B cell (primary cell): ENCODE data around the gene USP49. TPM values are rescaled to one million over a fixed set of nuclear protein-coding genes. Genes with fewer than 3 reads are reported as not detected.

Source experiments
- ATAC-seq: fragments of 200-7000 bp; cut with Tn5 transposase; one replicate; pipeline ENCODE4 v1.10.0; 2021; ENCODE audit warnings: low read depth, mild to moderate bottlenecking, moderate number of reproducible peaks, moderate library complexity
- CTCF ChIA-PET: fragments of 350-600 bp; sonication (Branson Sonifier 250); formaldehyde crosslinking; loops from one replicate; lab custom pipeline; 2021; ENCODE audit warnings: antibody characterized with exemption, inconsistent platforms; lab: Charles Lee
- POLR2A ChIA-PET: fragments of 350-600 bp; sonication (Branson Sonifier 250); formaldehyde crosslinking; loops from one replicate; lab custom pipeline; 2021; ENCODE audit warnings: antibody characterized with exemption; lab: Charles Lee
- DNase-seq: peaks from one replicate; pipeline ENCODE4 v3.0.0; 2013
- H2AFZ ChIP-seq: 2 replicates; pipeline ENCODE4 v1.6.1; 2012; ENCODE audit warnings: mild to moderate bottlenecking, low read depth, low read length; ENCODE audit not compliant: insufficient read depth, poor library complexity, severe bottlenecking
- H3K27ac ChIP-seq, 2 donors: 1 replicate in 1 of 2; 2 replicates in 1 of 2; pipeline ENCODE4 v1.5.1; 2012 to 2013; ENCODE audit warnings: low read length in 2 of 2, mild to moderate bottlenecking in 2 of 2, moderate library complexity in 1 of 2
- H3K27me3 ChIP-seq, 4 experiments: fragments of 200-600 bp in 1 of 4; sonication (generic) in 1 of 4; replicated peaks in 1 of 4; 1 replicate in 2 of 4; 2 replicates in 2 of 4; pipeline versions ENCODE4 v1.6.1 to v1.7.0; 2013 to 2016; ENCODE audit warnings: low read length in 3 of 4, mild to moderate bottlenecking in 2 of 4, mixed read lengths in 1 of 4, moderate library complexity in 1 of 4; ENCODE audit not compliant: insufficient read depth in 4 of 4, control insufficient read depth in 3 of 4; ENCODE audit errors: control extremely low read depth in 1 of 4
- H3K36me3 ChIP-seq, 2 experiments: replicated peaks in 1 of 2; 1 replicate in 1 of 2; 2 replicates in 1 of 2; pipeline versions ENCODE4 v1.6.1 to v1.7.1; 2013; ENCODE audit warnings: low read length in 1 of 2; ENCODE audit not compliant: insufficient read depth in 2 of 2, control insufficient read depth in 1 of 2; ENCODE audit errors: control extremely low read depth in 1 of 2, extremely low read depth in 1 of 2
- H3K4me1 ChIP-seq, 2 donors: fragments of 200-600 bp in 1 of 2; sonication (generic) in 1 of 2; 1 replicate in 1 of 2; 2 replicates in 1 of 2; pipeline versions ENCODE4 v1.5.1 to v1.6.1; 2013 to 2017; ENCODE audit warnings: low read length in 2 of 2; ENCODE audit not compliant: control insufficient read depth in 2 of 2, insufficient read depth in 2 of 2
- H3K4me2 ChIP-seq: replicated peaks from 2 replicates; pipeline ENCODE3; 2012; ENCODE audit warnings: mild to moderate bottlenecking, low read depth, low read length; ENCODE audit not compliant: poor library complexity, severe bottlenecking
- H3K4me3 ChIP-seq, 5 experiments: fragments of 200-600 bp in 1 of 5; sonication (generic) in 1 of 5; 1 replicate in 3 of 5; 2 replicates in 2 of 5; pipeline versions ENCODE4 v1.5.1 to v1.7.0; 2011 to 2016; ENCODE audit warnings: low read length in 4 of 5, mild to moderate bottlenecking in 4 of 5, low read depth in 2 of 5, control low read depth in 1 of 5, moderate library complexity in 1 of 5; ENCODE audit not compliant: insufficient read depth in 1 of 5; ENCODE audit errors: control extremely low read depth in 1 of 5, extremely low read depth in 1 of 5
- H3K79me2 ChIP-seq: fragments of 200-600 bp; sonication (generic); one replicate; pipeline ENCODE4 v1.6.0; 2016; ENCODE audit warnings: low read length; ENCODE audit not compliant: control insufficient read depth, insufficient read depth
- H3K9ac ChIP-seq: fragments of 200-600 bp; sonication (generic); 2 replicates; pipeline ENCODE4 v1.6.1; 2017; ENCODE audit warnings: mild to moderate bottlenecking, low read length, moderate library complexity
- H3K9me3 ChIP-seq, 3 donors: one replicate each; pipeline versions ENCODE4 v1.6.1 to v1.7.1; 2013; ENCODE audit warnings: low read length in 2 of 3; ENCODE audit not compliant: control insufficient read depth in 2 of 3, insufficient read depth in 1 of 3; ENCODE audit errors: control extremely low read depth in 1 of 3
- H4K20me1 ChIP-seq: 2 replicates; pipeline ENCODE4 v1.6.0; 2012; ENCODE audit warnings: mild to moderate bottlenecking, low read length; ENCODE audit not compliant: insufficient read depth, control insufficient read depth, poor library complexity, severe bottlenecking
- H3K27ac Mint-ChIP-seq: one replicate; pipeline ENCODE4 v1.8.0; 2021; ENCODE audit warnings: mixed read lengths
- H3K27me3 Mint-ChIP-seq: one replicate; pipeline ENCODE4 v1.8.0; 2021; ENCODE audit warnings: mixed read lengths
- H3K4me1 Mint-ChIP-seq: one replicate; pipeline ENCODE4 v1.8.0; 2021; ENCODE audit warnings: mixed read lengths
- H3K4me3 Mint-ChIP-seq: one replicate; pipeline ENCODE4 v1.8.0; 2021; ENCODE audit warnings: mixed read lengths
- H3K9me3 Mint-ChIP-seq: one replicate; pipeline ENCODE4 v1.8.0; 2022; ENCODE audit warnings: mixed read lengths; ENCODE audit not compliant: insufficient read depth
- CTCF ChIP-seq: fragments of 200-600 bp; IDR thresholded peaks from one replicate; pipeline ENCODE4 v1.8.0; 2022; ENCODE audit warnings: antibody characterized with exemption, mild to moderate bottlenecking
- EZH2 ChIP-seq: IDR thresholded peaks from 2 replicates; pipeline ENCODE4 v1.6.1; 2012; ENCODE audit warnings: borderline replicate concordance, low read depth, mild to moderate bottlenecking, moderate library complexity, low read length; ENCODE audit not compliant: insufficient read depth, poor library complexity, severe bottlenecking
- WGBS: methylation state at CpG from one replicate; pipeline ENCODE4 v1.1.5; 2013; ENCODE audit warnings: missing lambda C conversion rate; ENCODE audit not compliant: insufficient coverage; 5-methylcytosine and 5-hydroxymethylcytosine counted together
- intact Hi-C: fragments of 100-400 bp; cut with micrococcal nuclease; formaldehyde crosslinking; loops from one replicate; pipeline ENCODE4 v1.10.0; 2022
- polyA plus RNA-seq: library from polyadenylated mRNA; depleted of rRNA; stranded (reverse); fragments of >200 nt; gene quantifications from 2 replicates; pipeline ENCODE4 v1.2.3, GENCODE V29; 2012
- total RNA-seq, 2 donors: library from RNA; stranded (reverse); fragments of 120-200 nt in 1 of 2; gene quantifications; 1 replicate in 1 of 2; 2 replicates in 1 of 2; pipeline versions ENCODE4 v1.2.3 to v1.2.4, GENCODE V29; 2013 to 2022

Gene USP49
- total and polyA plus RNA-seq, 2 donors (not counting 1 experiment from before 2014, with no cell fraction given): 2.6 to 9.9 TPM

- Histone ChIP-seq H2AFZ (no peak overlapping the region), H3K9ac (no peak overlapping the region), H3K4me2 (no peak overlapping the region), H3K4me1 (peaks cover 10 to 17% of the 10 kb centered on the region in 2 donors), H3K9me3 (no peaks in the 10 kb centered on the region), H3K27me3 (no peaks in the 10 kb centered on the region), H4K20me1 (peaks cover 17% of the 10 kb centered on the region), H3K27ac (no peak overlapping the region), H3K4me3 (no peak overlapping the region), H3K36me3 (peaks cover 0 to 46% of the 10 kb centered on the region in 2 experiments), H3K79me2 (peaks cover 24% of the 10 kb centered on the region)
- DNase-seq (no peak), ATAC-seq (no peak)
- intact Hi-C loops: no loop called here
- Mint-ChIP-seq H3K9me3 (no peaks in the 10 kb centered on the region), H3K27me3 (no peaks in the 10 kb centered on the region), H3K27ac (no peak overlapping the region), H3K4me1 (peaks cover 20% of the 10 kb centered on the region), H3K4me3 (no peak overlapping the region)
- TF ChIP-seq CTCF (no peak), EZH2 (no peak)
- WGBS: 100% methylated on average over 1 of the region's 1 CpG
- ChIA-PET POLR2A (no interaction called here), CTCF (interaction anchor here (0.9 to 10.0 kb wide), 3 partner anchors 9 to 256 kb away, joined by 3 to 198 read pairs (median 68); partner anchors contain the start of genes BYSL, MED20 and TAF8)
Observed at GRCh38 chr6:41790045-41790444, 105.1 kb downstream of the USP49 start.

- Histone ChIP-seq H3K79me2 (peaks cover 24% of the 10 kb centered on the region), H3K9ac (no peak overlapping the region), H2AFZ (no peak overlapping the region), H3K4me2 (no peak overlapping the region), H3K4me3 (no peak overlapping the region), H3K4me1 (peaks cover 16 to 24% of the 10 kb centered on the region in 2 donors), H3K27me3 (no peaks in the 10 kb centered on the region), H3K9me3 (no peaks in the 10 kb centered on the region), H4K20me1 (peaks cover 17% of the 10 kb centered on the region), H3K36me3 (peaks cover 0 to 46% of the 10 kb centered on the region in 2 experiments), H3K27ac (no peak overlapping the region)
- no peak for ATAC-seq
- no peaks in the 10 kb centered on the region for H3K9me3 Mint-ChIP-seq
- H3K4me3 Mint-ChIP-seq: peak overlapping the region; percentile 81
- peak overlapping the region; percentile 72 for H3K27ac Mint-ChIP-seq
- ChIA-PET CTCF (interaction anchor here (6.2 to 10.0 kb wide), 2 partner anchors 132 to 257 kb away, joined by 68 to 198 read pairs; partner anchors contain the start of genes BYSL, MED20 and TAF8), POLR2A (no interaction called here)
- no peaks in the 10 kb centered on the region for H3K27me3 Mint-ChIP-seq
- intact Hi-C loops: loop anchor here (10.0 kb wide), 1 partner anchor 935 kb away; the partner anchor contains the start of gene PRPH2
- no peak for DNase-seq
- TF ChIP-seq EZH2 (no peak), CTCF (no peak)
- H3K4me1 Mint-ChIP-seq: peaks cover 26% of the 10 kb centered on the region
- WGBS: 100% methylated on average over 2 of the region's 3 CpGs
Observed at GRCh38 chr6:41789390-41789724, 105.8 kb downstream of the USP49 start.
